WTC11 (cell line): ENCODE results near the gene PRKRIP1. TPM values are rescaled to one million over a fixed set of nuclear protein-coding genes. Genes with fewer than 3 reads are reported as not detected.

Source experiments
- CREB1 ChIP-seq: sonication (generic); formaldehyde crosslinking; IDR thresholded peaks from 2 replicates; pipeline ENCODE4 v1.8.0; 2023; ENCODE audit warnings: mild to moderate bottlenecking, missing genetic modification reagents
- CREM ChIP-seq: sonication (generic); formaldehyde crosslinking; IDR thresholded peaks from 2 replicates; pipeline ENCODE4 v1.8.1; 2022; ENCODE audit warnings: mild to moderate bottlenecking, missing genetic modification reagents, moderate library complexity
- ESRRA ChIP-seq: sonication (generic); formaldehyde crosslinking; IDR thresholded peaks from 2 replicates; pipeline ENCODE4 v1.8.1; 2022; ENCODE audit warnings: mild to moderate bottlenecking, missing genetic modification reagents, borderline replicate concordance
- FOXJ3 ChIP-seq: sonication (generic); formaldehyde crosslinking; IDR thresholded peaks from 2 replicates; pipeline ENCODE4 v1.9.0; 2021; ENCODE audit warnings: missing genetic modification reagents, mild to moderate bottlenecking, borderline replicate concordance
- IRF2 ChIP-seq: sonication (generic); formaldehyde crosslinking; IDR thresholded peaks from 2 replicates; pipeline ENCODE4 v1.8.0; 2022; ENCODE audit warnings: low read depth, missing genetic modification reagents, borderline replicate concordance
- PRRX2 ChIP-seq: fragments of 250-450 bp; sonication (Bioruptor Pico); IDR thresholded peaks from 2 replicates; pipeline ENCODE4 v1.8.0; 2021; ENCODE audit warnings: mild to moderate bottlenecking
- SMAD4 ChIP-seq: sonication (generic); formaldehyde crosslinking; IDR thresholded peaks from 2 replicates; pipeline ENCODE4 v1.8.0; 2022; ENCODE audit warnings: mild to moderate bottlenecking, missing genetic modification reagents
- SOX15 ChIP-seq: fragments of 250-450 bp; sonication (Bioruptor Pico); IDR thresholded peaks from 2 replicates; pipeline ENCODE4 v1.9.0; 2021; ENCODE audit warnings: mild to moderate bottlenecking
- ZBTB21 ChIP-seq: sonication (generic); formaldehyde crosslinking; IDR thresholded peaks from 2 replicates; pipeline ENCODE4 v1.8.1; 2023; ENCODE audit warnings: mild to moderate bottlenecking, missing genetic modification reagents, borderline replicate concordance
- ZNF121 ChIP-seq: sonication (generic); formaldehyde crosslinking; IDR thresholded peaks from 2 replicates; pipeline ENCODE4 v1.8.0; 2023; ENCODE audit warnings: missing genetic modification reagents
- ZNF138 ChIP-seq: sonication (generic); formaldehyde crosslinking; conservative IDR thresholded peaks from 2 replicates; pipeline ENCODE4 v1.8.1; 2022; ENCODE audit warnings: mild to moderate bottlenecking, moderate library complexity, missing genetic modification reagents
- ZNF416 ChIP-seq: fragments of 250-450 bp; sonication (Bioruptor Pico); IDR thresholded peaks from 2 replicates; pipeline ENCODE4 v1.9.0; 2021; ENCODE audit warnings: mild to moderate bottlenecking, inconsistent platforms
- total RNA-seq: library from RNA; stranded (reverse); gene quantifications from 3 replicates; pipeline ENCODE4 v1.2.3, GENCODE V29; 2021
- TF ChIP-seq, protein P1 (sequence below): sonication (generic); formaldehyde crosslinking; IDR thresholded peaks from 2 replicates; pipeline ENCODE4 v1.8.1; 2023; ENCODE audit warnings: mild to moderate bottlenecking, moderate library complexity, missing genetic modification reagents
- TF ChIP-seq, protein P2 (sequence below): sonication (generic); formaldehyde crosslinking; IDR thresholded peaks from 2 replicates; pipeline ENCODE4 v1.8.1; 2023; ENCODE audit warnings: mild to moderate bottlenecking, missing genetic modification reagents, borderline replicate concordance
- TF ChIP-seq, protein P3 (sequence below): fragments of 200-600 bp; IDR thresholded peaks from 2 replicates; pipeline ENCODE4 v1.8.0; 2022; ENCODE audit warnings: antibody characterized with exemption
- TF ChIP-seq, protein P4 (sequence below): sonication (generic); formaldehyde crosslinking; conservative IDR thresholded peaks from 2 replicates; pipeline ENCODE4 v1.8.1; 2023; ENCODE audit warnings: mild to moderate bottlenecking, low read depth, missing genetic modification reagents, moderate library complexity
- TF ChIP-seq, protein P5 (sequence below): sonication (generic); formaldehyde crosslinking; IDR thresholded peaks from 2 replicates; pipeline ENCODE4 v1.8.0; 2022; ENCODE audit warnings: mild to moderate bottlenecking, missing genetic modification reagents
- TF ChIP-seq, protein P6 (sequence below): fragments of 250-450 bp; sonication (Bioruptor Pico); conservative IDR thresholded peaks from 2 replicates; pipeline ENCODE4 v1.9.0; 2021; ENCODE audit warnings: mild to moderate bottlenecking

PRKRIP1 gene
- total RNA-seq, 1 experiment from 2014 or later: 27.5 TPM

DNA sequence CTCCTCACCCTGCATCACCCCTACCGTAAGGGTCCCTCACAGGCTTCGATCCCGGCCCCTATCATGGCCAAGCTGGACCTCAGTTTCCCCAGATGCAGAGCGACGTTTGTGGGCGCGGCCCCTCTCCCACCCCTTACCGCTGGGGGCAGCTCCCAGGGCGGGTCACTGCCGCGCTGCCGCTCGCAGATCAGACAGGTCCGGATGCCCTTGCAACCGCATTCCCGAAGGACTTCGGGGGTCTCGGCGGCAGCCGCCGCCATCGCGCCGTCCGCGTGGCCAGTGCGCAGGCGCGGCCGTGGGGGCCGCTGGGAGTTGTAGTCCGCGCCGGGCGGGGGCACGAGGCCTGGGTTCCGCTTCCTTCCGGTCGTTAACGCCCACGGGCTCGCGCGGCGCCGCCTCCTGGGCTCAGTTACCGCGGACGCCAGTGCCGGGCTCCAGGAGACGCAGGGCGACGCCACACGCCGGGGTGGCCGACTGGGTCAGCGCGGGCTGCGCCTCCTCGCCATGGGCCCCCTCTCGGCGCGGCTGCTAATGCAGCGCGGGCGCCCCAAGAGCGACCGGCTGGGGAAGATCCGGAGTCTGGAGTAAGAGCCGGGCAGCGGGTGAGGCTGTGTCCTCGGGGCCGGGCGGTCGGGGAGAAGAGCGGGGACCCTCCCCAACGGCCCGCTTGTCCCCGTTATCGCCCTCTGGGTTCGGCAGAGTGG is 68.6 kb downstream of the PRKRIP1 start, which contains the start of the genes ALKBH4 and LRWD1 (continued):
- TF ChIP-seq, protein P1, sequence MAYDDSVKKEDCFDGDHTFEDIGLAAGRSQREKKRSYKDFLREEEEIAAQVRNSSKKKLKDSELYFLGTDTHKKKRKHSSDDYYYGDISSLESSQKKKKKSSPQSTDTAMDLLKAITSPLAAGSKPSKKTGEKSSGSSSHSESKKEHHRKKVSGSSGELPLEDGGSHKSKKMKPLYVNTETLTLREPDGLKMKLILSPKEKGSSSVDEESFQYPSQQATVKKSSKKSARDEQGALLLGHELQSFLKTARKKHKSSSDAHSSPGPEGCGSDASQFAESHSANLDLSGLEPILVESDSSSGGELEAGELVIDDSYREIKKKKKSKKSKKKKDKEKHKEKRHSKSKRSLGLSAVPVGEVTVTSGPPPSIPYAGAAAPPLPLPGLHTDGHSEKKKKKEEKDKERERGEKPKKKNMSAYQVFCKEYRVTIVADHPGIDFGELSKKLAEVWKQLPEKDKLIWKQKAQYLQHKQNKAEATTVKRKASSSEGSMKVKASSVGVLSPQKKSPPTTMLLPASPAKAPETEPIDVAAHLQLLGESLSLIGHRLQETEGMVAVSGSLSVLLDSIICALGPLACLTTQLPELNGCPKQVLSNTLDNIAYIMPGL: peak; percentile 90
- no peak for TF ChIP-seq ZNF121 (CRISPR knock-in tag)
- TF ChIP-seq CREB1 (CRISPR knock-in tag): no peak
- TF ChIP-seq, protein P2, sequence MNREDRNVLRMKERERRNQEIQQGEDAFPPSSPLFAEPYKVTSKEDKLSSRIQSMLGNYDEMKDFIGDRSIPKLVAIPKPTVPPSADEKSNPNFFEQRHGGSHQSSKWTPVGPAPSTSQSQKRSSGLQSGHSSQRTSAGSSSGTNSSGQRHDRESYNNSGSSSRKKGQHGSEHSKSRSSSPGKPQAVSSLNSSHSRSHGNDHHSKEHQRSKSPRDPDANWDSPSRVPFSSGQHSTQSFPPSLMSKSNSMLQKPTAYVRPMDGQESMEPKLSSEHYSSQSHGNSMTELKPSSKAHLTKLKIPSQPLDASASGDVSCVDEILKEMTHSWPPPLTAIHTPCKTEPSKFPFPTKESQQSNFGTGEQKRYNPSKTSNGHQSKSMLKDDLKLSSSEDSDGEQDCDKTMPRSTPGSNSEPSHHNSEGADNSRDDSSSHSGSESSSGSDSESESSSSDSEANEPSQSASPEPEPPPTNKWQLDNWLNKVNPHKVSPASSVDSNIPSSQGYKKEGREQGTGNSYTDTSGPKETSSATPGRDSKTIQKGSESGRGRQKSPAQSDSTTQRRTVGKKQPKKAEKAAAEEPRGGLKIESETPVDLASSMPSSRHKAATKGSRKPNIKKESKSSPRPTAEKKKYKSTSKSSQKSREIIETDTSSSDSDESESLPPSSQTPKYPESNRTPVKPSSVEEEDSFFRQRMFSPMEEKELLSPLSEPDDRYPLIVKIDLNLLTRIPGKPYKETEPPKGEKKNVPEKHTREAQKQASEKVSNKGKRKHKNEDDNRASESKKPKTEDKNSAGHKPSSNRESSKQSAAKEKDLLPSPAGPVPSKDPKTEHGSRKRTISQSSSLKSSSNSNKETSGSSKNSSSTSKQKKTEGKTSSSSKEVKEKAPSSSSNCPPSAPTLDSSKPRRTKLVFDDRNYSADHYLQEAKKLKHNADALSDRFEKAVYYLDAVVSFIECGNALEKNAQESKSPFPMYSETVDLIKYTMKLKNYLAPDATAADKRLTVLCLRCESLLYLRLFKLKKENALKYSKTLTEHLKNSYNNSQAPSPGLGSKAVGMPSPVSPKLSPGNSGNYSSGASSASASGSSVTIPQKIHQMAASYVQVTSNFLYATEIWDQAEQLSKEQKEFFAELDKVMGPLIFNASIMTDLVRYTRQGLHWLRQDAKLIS (CRISPR knock-in tag): no peak; the same call in 1 of the 2 replicates
- TF ChIP-seq, protein P3, sequence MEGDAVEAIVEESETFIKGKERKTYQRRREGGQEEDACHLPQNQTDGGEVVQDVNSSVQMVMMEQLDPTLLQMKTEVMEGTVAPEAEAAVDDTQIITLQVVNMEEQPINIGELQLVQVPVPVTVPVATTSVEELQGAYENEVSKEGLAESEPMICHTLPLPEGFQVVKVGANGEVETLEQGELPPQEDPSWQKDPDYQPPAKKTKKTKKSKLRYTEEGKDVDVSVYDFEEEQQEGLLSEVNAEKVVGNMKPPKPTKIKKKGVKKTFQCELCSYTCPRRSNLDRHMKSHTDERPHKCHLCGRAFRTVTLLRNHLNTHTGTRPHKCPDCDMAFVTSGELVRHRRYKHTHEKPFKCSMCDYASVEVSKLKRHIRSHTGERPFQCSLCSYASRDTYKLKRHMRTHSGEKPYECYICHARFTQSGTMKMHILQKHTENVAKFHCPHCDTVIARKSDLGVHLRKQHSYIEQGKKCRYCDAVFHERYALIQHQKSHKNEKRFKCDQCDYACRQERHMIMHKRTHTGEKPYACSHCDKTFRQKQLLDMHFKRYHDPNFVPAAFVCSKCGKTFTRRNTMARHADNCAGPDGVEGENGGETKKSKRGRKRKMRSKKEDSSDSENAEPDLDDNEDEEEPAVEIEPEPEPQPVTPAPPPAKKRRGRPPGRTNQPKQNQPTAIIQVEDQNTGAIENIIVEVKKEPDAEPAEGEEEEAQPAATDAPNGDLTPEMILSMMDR: no peak
- TF ChIP-seq IRF2: no peak
- TF ChIP-seq FOXJ3 (CRISPR knock-in tag): no peak
- TF ChIP-seq, protein P4, sequence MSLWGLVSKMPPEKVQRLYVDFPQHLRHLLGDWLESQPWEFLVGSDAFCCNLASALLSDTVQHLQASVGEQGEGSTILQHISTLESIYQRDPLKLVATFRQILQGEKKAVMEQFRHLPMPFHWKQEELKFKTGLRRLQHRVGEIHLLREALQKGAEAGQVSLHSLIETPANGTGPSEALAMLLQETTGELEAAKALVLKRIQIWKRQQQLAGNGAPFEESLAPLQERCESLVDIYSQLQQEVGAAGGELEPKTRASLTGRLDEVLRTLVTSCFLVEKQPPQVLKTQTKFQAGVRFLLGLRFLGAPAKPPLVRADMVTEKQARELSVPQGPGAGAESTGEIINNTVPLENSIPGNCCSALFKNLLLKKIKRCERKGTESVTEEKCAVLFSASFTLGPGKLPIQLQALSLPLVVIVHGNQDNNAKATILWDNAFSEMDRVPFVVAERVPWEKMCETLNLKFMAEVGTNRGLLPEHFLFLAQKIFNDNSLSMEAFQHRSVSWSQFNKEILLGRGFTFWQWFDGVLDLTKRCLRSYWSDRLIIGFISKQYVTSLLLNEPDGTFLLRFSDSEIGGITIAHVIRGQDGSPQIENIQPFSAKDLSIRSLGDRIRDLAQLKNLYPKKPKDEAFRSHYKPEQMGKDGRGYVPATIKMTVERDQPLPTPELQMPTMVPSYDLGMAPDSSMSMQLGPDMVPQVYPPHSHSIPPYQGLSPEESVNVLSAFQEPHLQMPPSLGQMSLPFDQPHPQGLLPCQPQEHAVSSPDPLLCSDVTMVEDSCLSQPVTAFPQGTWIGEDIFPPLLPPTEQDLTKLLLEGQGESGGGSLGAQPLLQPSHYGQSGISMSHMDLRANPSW (CRISPR knock-in tag): no peak
- TF ChIP-seq SOX15 (CRISPR knock-in tag): no peak
- TF ChIP-seq, protein P5, sequence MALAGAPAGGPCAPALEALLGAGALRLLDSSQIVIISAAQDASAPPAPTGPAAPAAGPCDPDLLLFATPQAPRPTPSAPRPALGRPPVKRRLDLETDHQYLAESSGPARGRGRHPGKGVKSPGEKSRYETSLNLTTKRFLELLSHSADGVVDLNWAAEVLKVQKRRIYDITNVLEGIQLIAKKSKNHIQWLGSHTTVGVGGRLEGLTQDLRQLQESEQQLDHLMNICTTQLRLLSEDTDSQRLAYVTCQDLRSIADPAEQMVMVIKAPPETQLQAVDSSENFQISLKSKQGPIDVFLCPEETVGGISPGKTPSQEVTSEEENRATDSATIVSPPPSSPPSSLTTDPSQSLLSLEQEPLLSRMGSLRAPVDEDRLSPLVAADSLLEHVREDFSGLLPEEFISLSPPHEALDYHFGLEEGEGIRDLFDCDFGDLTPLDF: no peak
- no peak for TF ChIP-seq ZNF138
- no peak for TF ChIP-seq SMAD4 (CRISPR knock-in tag)
- TF ChIP-seq ZNF416: no peak
- peak; percentile 46; the same call in 1 of the 2 replicates for TF ChIP-seq ESRRA (CRISPR knock-in tag)
- TF ChIP-seq ZBTB21 (CRISPR knock-in tag): no peak
- TF ChIP-seq CREM: peak; percentile 79; the same call in 1 of the 2 replicates
- TF ChIP-seq, protein P6, sequence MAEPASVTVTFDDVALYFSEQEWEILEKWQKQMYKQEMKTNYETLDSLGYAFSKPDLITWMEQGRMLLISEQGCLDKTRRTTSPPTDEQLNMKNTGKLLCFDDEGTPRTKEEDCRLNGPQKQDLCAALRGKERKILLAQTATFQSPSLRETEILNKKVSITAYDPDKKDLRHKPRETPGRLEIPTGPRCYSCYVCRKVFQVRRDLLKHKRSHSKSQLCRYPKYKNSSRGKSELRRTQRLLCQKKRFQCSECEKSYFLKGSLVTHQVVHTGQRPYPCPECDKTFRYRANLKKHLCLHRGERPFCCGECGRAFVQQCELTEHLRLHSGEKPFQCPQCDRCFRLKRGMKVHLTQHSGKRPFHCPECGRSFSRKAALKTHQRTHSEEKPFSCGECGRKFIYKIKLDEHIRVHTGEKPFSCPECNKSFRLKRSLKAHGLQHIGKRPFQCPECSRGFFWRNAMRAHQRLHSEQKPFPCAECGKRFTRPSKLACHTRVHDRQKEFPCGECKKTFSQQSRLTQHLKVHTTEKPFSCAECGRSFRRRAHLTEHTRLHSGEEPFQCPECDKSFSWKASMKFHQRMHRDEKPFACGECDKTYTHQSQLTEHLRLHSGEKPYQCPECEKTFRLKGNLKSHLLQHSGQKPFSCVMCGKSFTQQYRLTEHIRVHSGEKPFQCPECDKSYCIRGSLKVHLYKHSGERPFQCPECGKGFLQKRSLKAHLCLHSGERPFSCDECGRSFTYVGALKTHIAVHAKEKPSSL: no peak
- no peak for TF ChIP-seq PRRX2
